HG02840 (cell line): ENCODE measurements around the gene SERPINF2.
"Not testable (repeated sequence)": the region's sequence is repeated elsewhere in the genome, so short reads cannot be mapped to it uniquely, and the experiment has no call there.

Source experiments
- ATAC-seq: cut with Tn5 transposase; IDR thresholded peaks from one replicate; pipeline ENCODE4 v1.9.1; 2021; ENCODE audit warnings: mild to moderate bottlenecking, moderate library complexity, moderate number of reproducible peaks; ENCODE audit not compliant: unreplicated experiment, low FRiP score

SERPINF2 gene

DNA sequence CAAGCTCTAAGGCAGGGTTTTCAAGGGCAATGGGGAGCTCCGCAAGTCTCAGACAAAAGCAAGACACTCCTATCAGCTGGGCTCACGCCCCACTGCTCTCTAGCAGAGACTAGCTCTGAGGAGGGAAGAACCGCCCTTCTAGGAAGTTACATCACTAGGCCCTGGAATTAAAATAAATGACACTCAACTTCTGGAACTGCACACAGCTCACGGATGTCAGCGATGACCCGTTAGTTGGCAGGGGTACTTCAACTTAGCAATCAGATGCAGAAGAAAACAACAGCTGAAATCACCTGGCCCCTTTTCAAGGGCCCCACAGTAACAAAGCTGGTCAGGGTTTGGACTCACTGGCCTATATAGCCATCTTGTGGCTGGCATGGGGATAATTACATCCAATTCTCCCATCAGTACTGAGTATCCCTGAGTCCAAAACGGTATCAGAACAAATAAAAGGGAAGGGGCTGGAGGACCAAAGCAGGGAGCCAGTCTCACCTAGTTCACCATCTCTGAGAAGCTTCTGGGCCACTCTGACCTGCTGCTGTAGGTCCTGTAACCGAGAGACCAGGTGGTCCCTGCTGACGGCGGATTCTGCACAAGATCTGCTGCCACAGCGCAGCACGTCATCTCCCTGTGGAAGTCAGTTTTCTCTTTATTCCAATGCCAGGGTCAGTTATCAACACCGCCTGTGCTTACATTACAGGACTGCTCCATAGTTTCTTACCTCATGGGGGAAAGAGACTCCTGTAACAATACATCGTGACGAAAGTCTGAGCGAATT lies 41.4 kb downstream of the SERPINF2 start:
- ATAC-seq = no peak

DNA sequence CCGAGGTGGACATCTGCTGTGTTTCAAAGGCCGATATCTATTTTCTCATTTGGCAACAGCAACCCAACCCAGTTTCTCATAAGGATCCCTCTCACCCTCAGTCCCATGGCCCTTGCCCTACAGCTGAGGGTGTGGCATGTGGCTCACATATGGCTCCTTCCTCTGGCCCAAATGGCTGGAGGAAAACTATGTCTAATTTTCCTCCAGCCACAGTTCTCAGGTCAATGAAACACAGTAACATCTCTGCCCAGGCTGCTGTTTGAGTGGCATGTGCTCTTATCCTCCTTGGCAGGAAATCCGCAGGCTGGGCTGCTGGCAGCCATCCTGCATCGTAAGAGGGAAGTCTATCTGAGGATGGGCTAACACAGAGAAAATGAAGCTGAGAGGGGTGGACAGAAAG lies 43.3 kb downstream of the SERPINF2 start:
- no peak for ATAC-seq

DNA sequence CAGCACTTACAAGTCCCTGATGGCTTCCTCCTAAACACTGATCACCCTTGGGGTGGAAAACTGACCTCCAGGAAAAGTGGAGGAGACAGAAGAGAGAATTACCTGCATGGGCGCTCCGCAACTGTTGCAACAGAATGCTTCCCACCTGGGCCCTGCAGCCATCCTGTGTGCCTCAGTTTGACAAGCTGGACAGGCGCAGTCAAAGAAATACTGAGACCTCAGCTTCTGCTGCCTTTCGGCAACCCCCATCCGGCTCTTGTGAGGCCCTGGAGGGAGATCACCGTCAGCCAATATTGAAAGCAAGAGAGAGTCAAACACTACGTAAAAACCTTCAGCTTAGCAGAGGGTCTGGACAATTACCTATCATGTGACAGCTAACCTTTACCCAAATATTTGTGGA lies 44.0 kb downstream of the SERPINF2 start:
- no peak for ATAC-seq

DNA sequence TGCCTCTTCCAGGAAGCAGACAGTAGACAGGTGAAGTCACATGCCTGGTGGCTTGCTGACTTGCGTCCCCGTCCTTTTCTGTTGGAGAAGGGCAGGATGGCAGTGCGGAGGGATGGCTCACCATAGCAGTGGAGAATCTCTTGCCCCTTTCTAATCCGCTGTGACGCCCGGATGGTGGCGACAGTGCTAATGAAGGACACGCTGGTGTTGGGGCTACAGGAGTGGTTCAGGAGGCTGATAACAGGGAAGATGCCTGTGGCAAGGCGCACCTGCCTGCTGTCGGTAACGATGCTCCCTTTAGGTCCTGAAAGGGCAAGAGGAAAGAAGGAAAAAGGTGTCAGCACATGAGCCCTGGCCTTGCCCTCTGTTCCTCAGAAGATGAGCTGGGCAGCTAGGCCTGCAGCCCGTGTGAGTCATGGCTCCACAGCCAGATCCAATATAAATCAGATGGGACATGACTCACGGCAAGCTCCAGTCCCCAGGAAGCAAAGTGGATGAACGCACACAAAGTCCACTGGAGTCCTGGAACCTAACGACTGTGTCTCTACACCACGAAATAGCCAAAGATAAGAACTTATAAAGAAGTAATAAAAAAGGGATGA lies 44.7 kb downstream of the SERPINF2 start:
- ATAC-seq = no peak

DNA sequence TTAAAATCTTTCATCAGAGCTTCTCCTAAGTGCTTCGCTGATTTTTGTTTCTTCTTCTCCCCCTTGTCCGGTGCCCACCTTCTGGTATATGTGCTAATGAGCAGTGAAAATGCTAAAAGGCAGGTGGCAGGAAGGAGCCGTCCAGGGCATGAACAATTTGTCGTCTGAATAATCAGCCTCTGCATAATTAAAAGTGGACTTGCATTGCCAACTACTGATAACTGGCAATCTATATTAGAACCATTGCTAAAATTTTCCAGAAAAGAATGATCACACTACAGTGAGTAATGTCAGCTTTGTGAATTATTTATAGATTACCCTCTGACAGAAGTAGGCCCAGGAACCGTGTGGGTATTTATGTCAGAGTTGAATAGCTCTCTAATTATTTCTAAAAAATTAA lies 47.3 kb downstream of the SERPINF2 start:
- ATAC-seq = no peak

DNA sequence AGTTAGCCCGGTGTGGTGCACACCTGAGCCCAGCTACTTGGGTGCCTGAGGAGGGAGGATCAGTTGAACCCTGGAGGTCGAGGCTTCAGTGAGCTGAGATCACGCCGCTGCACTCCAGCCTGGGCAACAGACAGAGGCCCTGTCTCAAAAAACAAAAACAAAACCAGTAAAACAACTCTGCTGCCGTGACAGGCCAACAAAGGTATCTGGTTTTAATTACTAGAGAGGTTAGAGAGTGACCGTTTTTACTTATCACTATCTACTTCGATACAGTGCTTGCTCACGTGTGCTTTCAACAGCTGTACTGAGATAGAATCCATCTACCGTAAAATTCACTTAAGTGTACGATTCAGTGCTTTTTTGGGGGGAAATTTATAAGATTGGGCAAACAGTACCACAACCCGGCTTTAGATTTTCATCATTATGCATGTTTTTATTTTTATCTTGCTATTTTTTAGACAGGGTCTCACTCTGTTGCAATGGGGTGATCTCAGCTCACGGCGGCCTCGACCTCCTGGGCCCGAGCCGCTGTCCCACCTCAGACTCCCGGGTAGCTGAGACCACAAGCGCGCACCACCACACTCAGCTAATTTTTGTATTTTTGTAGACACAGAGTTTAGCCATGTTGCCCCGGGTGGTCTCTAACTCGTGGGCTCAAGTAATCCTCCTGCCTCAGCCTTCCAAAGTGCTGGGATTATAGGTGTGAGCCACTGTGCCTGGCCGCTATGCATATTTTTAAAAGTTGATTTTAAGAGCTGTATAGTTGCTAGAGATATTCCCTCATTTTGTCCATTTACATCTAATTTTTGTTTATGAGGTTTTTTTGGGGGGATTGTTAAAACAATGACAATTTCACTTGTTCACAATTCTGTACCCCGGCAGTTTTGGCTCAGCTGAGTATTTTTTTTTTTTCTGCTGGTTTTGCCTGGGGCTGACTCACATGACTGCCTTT lies 50.1 kb downstream of the SERPINF2 start:
- no peak for ATAC-seq

DNA sequence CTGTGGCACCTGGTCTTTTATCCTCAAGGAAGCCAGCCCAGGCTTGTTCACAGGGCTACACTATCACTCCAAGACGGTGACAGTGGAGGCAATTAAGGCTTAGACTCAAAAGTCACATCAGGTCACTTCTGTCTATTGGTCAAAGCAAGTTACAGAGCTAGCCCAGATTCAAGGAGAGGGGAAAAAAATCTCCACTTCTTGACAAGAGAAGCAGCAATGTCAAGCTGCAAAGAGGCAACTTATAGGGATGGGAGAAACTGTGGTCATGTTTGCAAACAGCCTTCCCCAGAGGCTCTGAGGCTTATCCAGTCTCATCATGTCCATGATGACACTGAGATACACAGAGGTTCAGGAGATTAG lies 50.8 kb downstream of the SERPINF2 start:
- no peak for ATAC-seq

DNA sequence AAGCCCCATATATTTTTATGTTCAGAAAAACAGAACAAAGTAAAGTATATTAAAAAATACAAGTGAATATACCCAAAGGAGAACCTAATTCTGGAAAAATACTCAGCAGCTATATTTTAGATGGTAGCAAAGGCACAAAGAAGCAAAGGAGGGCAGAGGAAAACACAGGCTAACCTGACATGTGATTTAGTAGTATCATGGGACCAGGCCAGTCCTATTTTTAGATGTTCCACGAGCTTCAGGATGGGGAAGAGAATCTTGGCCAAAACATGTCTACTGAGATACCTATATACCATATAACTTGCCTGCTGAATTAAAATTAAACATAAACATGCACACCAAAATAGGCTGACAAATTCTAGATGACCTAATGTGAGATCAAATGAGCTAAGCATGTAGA lies 54.1 kb downstream of the SERPINF2 start:
- no peak for ATAC-seq

DNA sequence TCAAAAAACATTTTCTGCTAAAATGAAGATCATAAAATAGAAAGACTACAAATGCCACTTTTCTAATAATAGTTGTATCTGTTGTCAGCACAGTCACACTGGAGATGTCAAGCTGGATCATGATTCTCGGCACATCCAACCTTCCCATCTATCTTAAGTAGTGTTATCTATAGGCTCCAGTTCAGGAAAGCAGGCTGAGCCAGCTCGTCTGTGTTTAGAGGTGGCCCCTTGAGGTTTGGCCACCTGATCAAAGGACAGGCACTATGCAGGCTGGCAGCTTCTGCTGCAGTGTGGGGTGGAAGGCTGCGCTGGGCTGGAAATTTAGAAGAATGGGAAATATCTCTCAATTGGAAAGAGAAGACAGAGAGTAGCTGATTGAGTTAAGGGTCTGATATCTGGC lies 54.7 kb downstream of the SERPINF2 start:
- no peak for ATAC-seq

DNA sequence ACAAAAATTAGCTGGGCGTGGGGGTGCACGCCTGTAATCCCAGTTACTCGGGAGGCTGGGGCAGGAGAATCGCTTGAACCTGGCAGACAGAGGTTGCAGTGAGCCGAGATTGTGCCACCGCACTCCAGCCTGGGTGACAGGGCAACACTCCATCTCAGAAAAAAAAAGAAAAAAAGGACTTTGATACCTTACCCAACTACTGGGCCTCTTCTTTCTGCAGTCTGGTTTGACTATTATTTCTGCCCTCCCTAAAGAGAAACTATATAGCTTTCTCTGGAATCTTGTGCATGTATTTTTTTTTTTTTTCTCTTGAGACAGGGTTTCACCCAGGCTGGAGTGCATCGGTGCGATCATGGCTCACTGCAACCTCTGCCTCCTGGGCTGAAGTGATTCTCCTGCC lies 55.2 kb downstream of the SERPINF2 start:
- not testable (repeated sequence) for ATAC-seq

DNA sequence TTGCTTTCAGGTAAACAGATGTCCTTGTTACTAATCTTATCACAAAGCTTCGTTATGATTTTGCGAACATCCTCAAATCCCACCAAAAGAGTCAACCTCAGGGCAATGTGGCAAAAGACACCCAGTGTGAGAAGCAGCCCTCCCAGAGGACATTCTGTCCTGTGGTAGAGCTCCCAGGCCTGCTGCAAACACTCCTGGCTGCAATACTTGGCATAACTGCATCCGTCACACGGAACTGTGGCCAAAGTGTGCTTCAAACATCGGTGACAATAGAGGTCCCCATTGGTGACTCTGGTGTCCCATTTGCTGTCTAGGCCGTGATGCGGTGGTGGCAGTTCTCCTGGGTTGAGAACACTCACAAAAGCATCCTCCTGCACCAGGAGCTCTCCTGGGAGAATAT lies 57.6 kb downstream of the SERPINF2 start:
- ATAC-seq = no peak

DNA sequence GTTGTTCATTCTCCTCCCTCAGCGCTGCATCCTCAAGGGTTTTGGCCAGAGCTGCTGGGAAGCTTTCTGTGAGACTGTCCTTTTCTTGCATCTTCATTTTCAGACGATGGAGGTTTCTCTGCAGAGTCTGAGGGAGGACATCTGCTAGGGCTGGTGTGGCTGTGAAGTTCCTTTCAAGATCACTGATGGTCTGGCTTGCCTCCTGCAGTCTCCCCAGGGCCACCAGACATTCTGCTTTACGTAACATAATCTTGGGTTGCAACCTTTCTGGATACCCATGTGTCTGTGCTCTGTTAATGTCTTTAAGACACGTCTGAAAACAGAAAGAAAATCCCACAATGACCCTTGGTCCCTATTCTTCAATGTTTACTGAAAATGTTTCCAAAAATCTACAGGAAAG lies 58.0 kb downstream of the SERPINF2 start:
- no peak for ATAC-seq

DNA sequence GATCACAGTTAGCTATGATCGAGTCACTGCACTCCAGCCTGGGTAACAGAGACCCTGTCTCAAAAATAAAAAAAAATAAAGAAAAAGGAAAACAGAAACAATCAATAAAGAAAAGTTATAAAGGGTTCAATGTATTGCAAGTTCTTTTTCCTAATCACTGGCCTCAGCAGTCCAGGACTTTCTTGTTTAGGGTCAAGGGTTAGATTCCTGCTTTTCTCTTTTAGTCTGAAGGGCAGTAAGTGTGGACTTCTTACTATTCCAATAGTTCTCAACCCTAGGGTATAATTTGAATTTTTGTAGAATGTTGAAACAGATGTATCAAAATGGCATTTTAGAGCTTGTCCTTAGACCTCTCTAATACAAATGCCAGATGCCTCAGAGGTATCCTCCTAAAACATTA lies 59.8 kb downstream of the SERPINF2 start:
- ATAC-seq = no peak

DNA sequence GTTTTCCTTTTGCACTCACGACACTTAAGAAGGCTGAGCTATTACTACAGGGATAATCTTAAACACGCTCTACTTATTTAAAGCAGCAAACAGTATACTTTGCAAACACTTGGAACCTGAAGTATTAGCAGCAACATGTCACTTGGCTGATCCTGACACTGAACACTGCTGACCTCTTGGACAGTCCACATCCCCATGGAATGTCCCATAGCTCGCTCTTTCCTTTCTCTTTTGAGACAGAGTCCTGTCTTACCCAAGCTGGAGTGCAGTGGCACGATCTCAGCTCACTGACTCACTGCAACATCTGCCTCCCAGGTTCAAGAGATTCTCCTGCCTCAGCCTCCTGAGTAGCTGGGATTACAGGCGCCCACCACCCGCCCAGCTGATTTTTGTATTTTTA lies 60.6 kb downstream of the SERPINF2 start:
- ATAC-seq = no peak
